ENCODE measurements around the gene GIN1.

DNA sequence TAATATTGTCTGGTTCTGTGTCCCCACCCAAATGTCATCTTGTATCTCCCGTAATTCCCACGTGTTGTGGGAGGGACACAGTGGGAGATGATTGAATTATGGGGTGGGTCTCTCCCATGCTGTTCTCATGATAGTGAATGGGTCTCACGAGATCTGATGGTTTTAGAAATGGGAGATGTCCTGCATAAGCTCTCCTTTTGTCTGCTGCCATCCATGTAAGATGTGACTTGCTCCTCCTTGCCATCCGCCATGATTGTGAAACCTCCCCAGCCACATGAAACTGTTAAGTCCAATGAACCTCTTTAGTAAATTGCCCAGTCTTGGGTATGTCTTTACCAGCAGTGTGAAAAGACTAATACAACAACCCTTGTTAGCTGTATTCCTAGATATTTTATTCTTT is 44.5 kb downstream of the GIN1 start:
- TF ChIP-seq CTCF (IDR thresholded peaks at IDR 0.05) (no peak), POLR2A (IDR thresholded peaks at IDR 0.05) (no peak)

All from testis (tissue), 2 donors.